Measurements from ENCODE around the gene RHOH. TPM values are rescaled to one million over a fixed set of nuclear protein-coding genes. Genes with fewer than 3 reads are reported as not detected.

RHOH gene
- total and polyA plus RNA-seq, 2 of the 13 experiments (the other 11 are each of a cell fraction or from before 2014, with no cell fraction given), result 0.57 TPM; not detected in 1

- Histone ChIP-seq H3K4me2 (ENCODE audit: low read depth, low read length) (no peak overlapping the region), H3K79me2 (ENCODE audit: insufficient read depth, low read length) (no peaks in the 10 kb centered on the region), H3K36me3 (replicated peaks in 1 of 2; ENCODE audit: control insufficient read depth in 1 of 2, insufficient read depth in 2 of 2, low read length in 2 of 2) (no peaks in the 10 kb centered on the region), H2AFZ (ENCODE audit: low read length) (no peak overlapping the region), H3K27ac (ENCODE audit: extremely low read length, insufficient read depth, low read length) (no peak overlapping the region), H3K27me3 (ENCODE audit: control insufficient read depth in 1 of 2, insufficient read depth in 2 of 2, low read length in 2 of 2) (peaks cover 0 to 11% of the 10 kb centered on the region in 2 experiments; a peak in 1 of 5 replicates), H3K9me3 (ENCODE audit: low read length) (no peaks in the 10 kb centered on the region), H3K9ac (ENCODE audit: insufficient read depth, low read depth, low read length) (no peak overlapping the region), H4K20me1 (ENCODE audit: insufficient read depth, low read length) (no peaks in the 10 kb centered on the region), H3K4me1 (ENCODE audit: insufficient read depth, low read length) (no peaks in the 10 kb centered on the region), H3K4me3 (replicated peaks in 1 of 3; ENCODE audit: insufficient read depth in 1 of 3, low read depth in 2 of 3, low read length in 3 of 3) (no peak overlapping the region)
- FAIRE-seq (no peak), ATAC-seq (no peak), DNase-seq (ENCODE audit: low spot score) (no peak)
- ChIA-PET CTCF (ENCODE audit: low intra/inter-chr PET ratio, low total read pairs) (no interaction called here), POLR2A (no interaction called here)
- in situ Hi-C loops (cut with HindIII; ENCODE audit: extremely low pct_ligation_motif_present, low pct_unique_long_range_greater_than_20kb) (no loop called here), intact Hi-C loops (cut with micrococcal nuclease; ENCODE audit: unreplicated experiment) (no loop called here)
- no TSS peak for BruUV-seq (replicated peaks)
- WGBS (ENCODE audit: low lambda C conversion rate), result 47% methylated on average over 4 of the region's 4 CpGs
- TF ChIP-seq ETS1 (CRISPR knock-in tag; IDR thresholded peaks at IDR 0.05) (no peak), HNRNPLL (IDR thresholded peaks at IDR 0.05; ENCODE audit: low read depth, low read length, poor library complexity, severe bottlenecking) (no peak), ZBTB14 (CRISPR knock-in tag; IDR thresholded peaks at IDR 0.05) (no peak), ZNF205 (CRISPR knock-in tag; IDR thresholded peaks at IDR 0.05) (no peak), ATF7 (IDR thresholded peaks at IDR 0.05) (no peak), ATF7 (CRISPR knock-in tag; IDR thresholded peaks at IDR 0.05) (no peak), ZNF446 (CRISPR knock-in tag; IDR thresholded peaks at IDR 0.05) (no peak), EED (CRISPR knock-in tag; IDR thresholded peaks at IDR 0.05) (no peak), ZNF883 (CRISPR knock-in tag; IDR thresholded peaks at IDR 0.05; ENCODE audit: not compliant biosample characterization) (no peak), MYC (CRISPR knock-in tag; IDR thresholded peaks at IDR 0.05; ENCODE audit: borderline replicate concordance) (no peak), SNAI1 (CRISPR knock-in tag; IDR thresholded peaks at IDR 0.05; ENCODE audit: borderline replicate concordance) (no peak), AKNA (CRISPR knock-in tag; IDR thresholded peaks at IDR 0.05; ENCODE audit: borderline replicate concordance) (no peak), NR3C1 (CRISPR knock-in tag; IDR thresholded peaks at IDR 0.05) (no peak), KDM4B (CRISPR knock-in tag; IDR thresholded peaks at IDR 0.05) (no peak), PAF1 (CRISPR knock-in tag; IDR thresholded peaks at IDR 0.05) (no peak)
These were observed 12.6 kb downstream of the RHOH start for GRCh38 chr4:40209401-40209800.

Data from HepG2 (cell line).